Cardiac fibroblast (primary cell): ENCODE results near the gene RHOB.

Experiments used
- DNase-seq, 2 donors: peaks; one replicate each; pipeline versions ENCODE4 v3.0.0 to v3.0.0-alpha.2; 2010; ENCODE audit warnings: low read depth in 2 of 2
- H3K4me3 ChIP-seq, 2 donors: replicated peaks in 1 of 2; 1 replicate in 1 of 2; 2 replicates in 1 of 2; pipeline ENCODE4 v1.5.1; 2011; ENCODE audit warnings: low read depth in 2 of 2, low read length in 2 of 2, mild to moderate bottlenecking in 2 of 2, moderate library complexity in 1 of 2
- TF ChIP-seq, protein P1 (sequence below): IDR thresholded peaks from one replicate; pipeline ENCODE4 v1.5.1; 2011; ENCODE audit warnings: low read depth, mild to moderate bottlenecking, low read length, inconsistent platforms

RHOB gene

DNA sequence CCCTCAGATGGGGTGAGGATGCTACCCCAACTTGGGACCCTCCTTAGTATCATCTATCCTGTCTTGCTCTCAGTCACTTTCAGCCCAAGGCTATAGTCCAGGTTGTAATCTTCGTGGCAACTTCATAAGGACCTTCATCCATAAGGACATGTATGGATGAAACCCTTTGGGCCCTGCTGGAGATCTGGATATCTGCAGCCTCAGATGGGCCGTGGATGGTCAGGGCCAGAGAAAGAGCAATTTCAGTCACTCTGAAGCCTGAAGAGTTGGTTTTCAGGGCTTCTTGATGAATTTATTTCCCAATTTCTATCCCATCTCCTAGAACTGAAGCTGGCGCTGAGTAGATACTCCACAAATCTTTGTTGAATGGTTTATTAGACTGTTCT, 28.7 kb downstream of the RHOB start:
- TF ChIP-seq, protein P1, sequence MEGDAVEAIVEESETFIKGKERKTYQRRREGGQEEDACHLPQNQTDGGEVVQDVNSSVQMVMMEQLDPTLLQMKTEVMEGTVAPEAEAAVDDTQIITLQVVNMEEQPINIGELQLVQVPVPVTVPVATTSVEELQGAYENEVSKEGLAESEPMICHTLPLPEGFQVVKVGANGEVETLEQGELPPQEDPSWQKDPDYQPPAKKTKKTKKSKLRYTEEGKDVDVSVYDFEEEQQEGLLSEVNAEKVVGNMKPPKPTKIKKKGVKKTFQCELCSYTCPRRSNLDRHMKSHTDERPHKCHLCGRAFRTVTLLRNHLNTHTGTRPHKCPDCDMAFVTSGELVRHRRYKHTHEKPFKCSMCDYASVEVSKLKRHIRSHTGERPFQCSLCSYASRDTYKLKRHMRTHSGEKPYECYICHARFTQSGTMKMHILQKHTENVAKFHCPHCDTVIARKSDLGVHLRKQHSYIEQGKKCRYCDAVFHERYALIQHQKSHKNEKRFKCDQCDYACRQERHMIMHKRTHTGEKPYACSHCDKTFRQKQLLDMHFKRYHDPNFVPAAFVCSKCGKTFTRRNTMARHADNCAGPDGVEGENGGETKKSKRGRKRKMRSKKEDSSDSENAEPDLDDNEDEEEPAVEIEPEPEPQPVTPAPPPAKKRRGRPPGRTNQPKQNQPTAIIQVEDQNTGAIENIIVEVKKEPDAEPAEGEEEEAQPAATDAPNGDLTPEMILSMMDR = no peak
- H3K4me3 ChIP-seq = no peak overlapping the region
- DNase-seq = no peak

- DNase-seq = no peak
- TF ChIP-seq, protein P1 = no peak
- no peak overlapping the region for H3K4me3 ChIP-seq
Measured at GRCh38 chr2:20476481-20476880, 29.6 kb downstream of the RHOB start.

- TF ChIP-seq, protein P1 = no peak
Measured at GRCh38 chr2:20476950-20477349, 30.1 kb downstream of the RHOB start.

GRCh38 chr2:20478961-20479360, 32.1 kb downstream of the RHOB start:
- H3K4me3 ChIP-seq = no peak overlapping the region
- TF ChIP-seq, protein P1 = no peak
- DNase-seq = no peak

More at GRCh38 chr2:20476950-20477349, 30.1 kb downstream of the RHOB start:
- no peak overlapping the region for H3K4me3 ChIP-seq
- DNase-seq = no peak

DNA sequence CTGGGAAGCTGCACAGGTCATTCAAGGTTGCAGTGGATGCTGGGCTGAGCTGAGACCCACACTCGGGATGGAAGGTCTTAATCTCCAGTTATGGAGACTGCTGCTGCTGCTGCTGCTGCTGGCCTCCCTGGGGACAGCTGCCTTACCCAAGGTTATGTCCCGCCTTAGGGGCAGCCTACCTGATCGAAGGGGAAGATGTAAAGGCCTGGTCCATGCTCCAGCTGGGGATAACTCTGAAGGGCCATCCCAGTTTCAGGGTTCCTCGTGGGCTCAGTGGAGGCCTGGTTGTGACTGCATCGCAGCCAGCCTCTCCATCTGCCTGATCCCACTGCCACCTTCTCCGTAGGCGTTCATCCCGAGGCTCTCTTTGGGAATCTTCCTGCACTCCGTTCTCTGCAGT, 33.0 kb downstream of the RHOB start:
- DNase-seq = no peak
- H3K4me3 ChIP-seq = no peak overlapping the region
- TF ChIP-seq, protein P1 = no peak

- no peak for DNase-seq
- TF ChIP-seq, protein P1 = no peak
- H3K4me3 ChIP-seq = no peak overlapping the region
Measured at GRCh38 chr2:20480913-20481312, 34.0 kb downstream of the RHOB start.

GRCh38 chr2:20481798-20482405, 35.0 kb downstream of the RHOB start:
- TF ChIP-seq, protein P1 = no peak
- DNase-seq = no peak
- H3K4me3 ChIP-seq = no peak overlapping the region
